ENCODE measurements around the gene SLC9A9.
"Not testable (repeated sequence)": the region's sequence is repeated elsewhere in the genome, so short reads cannot be mapped to it uniquely, and the experiment has no call there.

Gene SLC9A9

DNA sequence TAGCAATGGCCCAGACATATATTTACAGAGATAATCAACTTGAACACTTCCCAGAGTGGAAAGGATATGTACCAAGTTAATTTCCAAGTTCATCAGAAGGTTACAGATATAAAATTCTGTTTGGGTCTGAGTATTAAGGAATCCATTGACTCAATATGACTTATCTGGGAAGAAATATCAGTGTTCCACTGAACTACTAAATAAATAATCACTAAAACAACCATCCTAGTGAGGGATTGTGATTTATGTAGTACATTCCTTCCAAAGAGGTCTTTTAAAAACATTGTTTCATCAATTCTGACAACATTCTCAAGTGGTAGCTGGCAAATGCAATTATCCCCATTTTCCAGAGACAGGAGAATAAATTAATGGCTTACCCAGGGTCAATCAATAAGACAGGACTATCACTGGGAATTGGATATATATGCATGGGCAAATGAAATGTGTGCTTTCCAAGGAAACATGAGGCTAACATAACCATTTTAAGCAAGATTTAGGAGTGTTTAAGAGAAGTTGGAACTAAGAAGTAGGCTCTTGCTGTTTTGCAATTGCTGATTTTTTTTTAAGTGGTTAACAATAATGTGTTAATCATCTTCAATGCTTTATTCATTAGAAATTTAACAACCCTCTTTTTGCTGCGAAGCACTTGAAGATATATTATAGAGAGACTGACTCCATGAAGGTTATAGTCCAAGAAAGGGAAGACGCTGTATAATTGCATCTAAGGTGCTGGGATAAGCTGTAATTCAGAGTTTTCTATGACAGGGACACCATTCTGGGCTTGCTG lies 37.9 kb downstream of the SLC9A9 start:
- FAIRE-seq (no peak), DNase-seq (ENCODE audit: low spot score) (no peak)

DNA sequence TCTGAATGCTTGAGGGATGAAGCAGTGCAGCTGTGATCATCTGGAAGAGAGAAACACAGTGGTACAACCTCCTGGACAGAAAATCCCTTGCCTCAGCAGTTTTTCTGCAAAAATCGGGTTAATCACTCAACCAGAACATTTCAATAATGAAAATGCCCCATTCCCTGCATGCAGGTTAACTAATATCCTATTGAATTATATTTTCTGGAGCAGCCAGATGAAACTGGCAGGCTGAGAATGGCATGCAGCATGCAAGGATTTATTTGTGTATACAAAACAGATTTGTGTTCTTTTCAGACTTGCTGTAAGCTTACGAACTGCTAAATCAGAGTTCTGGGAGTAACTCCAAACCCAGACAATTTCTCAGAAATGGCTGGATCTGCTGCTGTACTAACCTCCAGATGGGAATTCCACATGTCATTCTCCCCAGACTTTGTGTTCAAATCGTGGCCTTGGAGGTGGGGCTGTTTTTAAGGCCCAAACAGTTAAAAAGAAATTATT lies 39.1 kb downstream of the SLC9A9 start:
- FAIRE-seq (no peak), DNase-seq (ENCODE audit: low spot score) (no peak)

DNA sequence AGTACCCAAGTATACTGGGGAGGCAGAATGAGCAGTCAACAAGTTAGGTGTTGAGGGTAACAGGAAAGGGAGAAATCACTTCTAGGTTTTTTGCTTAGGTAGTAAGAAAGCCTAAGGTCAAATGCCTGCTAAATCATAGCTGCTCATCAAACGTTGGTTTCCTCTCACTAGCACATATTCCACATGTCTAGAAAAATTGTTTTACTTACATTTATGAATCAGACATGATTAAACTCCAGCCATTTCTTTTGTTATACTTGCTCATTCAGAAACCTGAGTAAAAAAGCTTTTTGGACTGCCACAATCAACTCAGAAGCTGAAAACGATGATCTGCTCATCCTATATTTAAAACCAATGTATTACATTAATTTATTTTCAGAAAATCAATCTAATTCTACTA lies 40.2 kb downstream of the SLC9A9 start:
- DNase-seq (ENCODE audit: low spot score) (no peak), FAIRE-seq (no peak)

GRCh38 chr3:143806038-143806437 lies 42.2 kb downstream of the SLC9A9 start:
- FAIRE-seq (no peak), DNase-seq (ENCODE audit: low spot score) (no peak)

DNA sequence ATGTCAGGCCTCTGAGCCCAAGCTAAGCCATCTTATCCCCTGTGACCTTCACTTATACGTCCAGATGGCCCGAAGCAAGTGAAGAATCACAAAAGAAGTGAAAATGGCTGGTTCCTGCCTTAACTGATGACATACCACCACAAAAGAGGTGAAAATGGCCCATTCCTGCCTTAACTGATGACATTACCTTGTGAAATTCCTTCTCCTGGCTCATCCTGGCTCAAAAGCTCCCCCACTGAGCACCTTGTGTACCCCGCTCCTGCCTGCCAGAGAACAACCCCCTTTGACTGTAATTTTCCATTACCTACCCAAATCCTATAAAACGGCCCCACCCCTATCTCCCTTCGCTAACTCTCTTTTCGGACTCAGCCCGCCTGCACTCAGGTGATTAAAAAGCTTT lies 42.8 kb downstream of the SLC9A9 start:
- DNase-seq (ENCODE audit: low spot score); FAIRE-seq: not testable (repeated sequence)

- not testable (repeated sequence) for DNase-seq (ENCODE audit: low spot score); FAIRE-seq
Measured at GRCh38 chr3:143801046-143801445, 47.2 kb downstream of the SLC9A9 start.

GRCh38 chr3:143798151-143798550 lies 50.1 kb downstream of the SLC9A9 start:
- FAIRE-seq; DNase-seq (ENCODE audit: low spot score): not testable (repeated sequence)

- FAIRE-seq (no peak), DNase-seq (ENCODE audit: low spot score) (no peak)
Measured at GRCh38 chr3:143795874-143796273, 52.4 kb downstream of the SLC9A9 start.

DNA sequence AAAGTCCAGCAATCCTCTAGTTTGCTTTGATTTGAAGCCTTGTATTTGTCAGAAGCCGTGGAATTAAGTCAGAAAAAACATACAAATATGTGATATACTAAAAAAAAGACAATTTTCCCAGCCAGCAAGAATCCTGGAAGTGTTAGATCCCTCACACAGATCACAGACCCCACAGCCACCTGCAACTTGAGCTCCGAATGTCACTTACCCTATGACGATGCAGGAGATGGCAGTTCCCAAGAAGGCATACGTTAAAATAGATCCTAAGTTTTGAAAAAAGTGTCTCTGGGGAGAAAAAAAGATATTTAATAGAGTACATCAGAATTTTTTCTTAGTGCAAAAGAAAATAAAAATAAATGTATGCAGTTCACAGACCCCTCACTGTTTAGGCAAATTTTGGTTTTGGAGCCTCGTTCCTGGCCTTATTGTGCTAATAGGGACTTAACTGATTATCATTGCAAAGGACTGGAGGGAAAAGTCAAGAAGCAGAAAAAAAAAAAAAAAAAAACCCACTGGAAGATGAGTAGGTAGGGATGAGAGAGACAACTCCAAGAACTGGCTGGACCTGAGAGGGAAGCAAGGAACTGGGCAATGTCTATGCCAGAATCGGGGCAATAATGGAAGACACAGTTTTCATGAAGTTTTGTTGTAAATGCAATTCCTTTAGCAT lies 53.3 kb downstream of the SLC9A9 start:
- DNase-seq (ENCODE audit: low spot score) (no peak), FAIRE-seq (no peak)

DNA sequence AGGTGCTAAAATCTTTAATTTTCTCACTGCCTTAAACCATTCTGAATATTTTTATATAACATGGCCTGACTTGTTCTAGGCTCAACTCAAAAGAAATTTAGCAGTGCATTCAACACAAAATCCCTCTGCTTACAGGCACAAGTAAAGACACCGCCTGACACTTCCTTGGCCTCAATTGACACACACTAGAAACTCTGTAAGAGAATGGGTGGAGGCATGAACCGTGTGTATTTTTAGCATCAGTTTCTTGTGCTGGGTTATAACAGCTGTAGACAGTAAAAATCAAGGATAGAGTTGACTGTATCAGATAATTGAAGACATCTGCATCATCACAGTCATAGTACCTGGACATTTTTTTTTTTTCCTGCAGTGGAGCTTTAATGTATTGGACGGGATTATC lies 54.3 kb downstream of the SLC9A9 start:
- DNase-seq (ENCODE audit: low spot score) (no peak), FAIRE-seq (no peak)

DNA sequence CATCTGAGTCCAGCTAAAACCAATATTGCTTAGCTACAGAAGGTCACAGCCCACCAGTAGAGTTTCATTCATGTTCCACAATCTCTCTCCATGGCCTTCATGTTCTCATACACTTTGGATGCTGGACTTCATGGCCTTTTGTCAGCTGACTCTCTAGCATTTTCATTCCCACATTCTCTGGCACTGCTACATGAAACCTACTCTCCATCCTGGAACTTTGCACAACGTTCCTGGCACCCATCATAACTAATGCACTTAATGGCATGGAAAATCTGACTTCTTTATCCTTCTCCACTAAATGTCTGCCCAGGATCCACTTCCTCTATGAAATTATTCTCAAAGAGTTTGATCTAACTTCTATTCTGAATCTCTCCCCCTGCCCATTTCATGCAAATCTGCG lies 56.9 kb downstream of the SLC9A9 start:
- FAIRE-seq: no peak
- no peak for DNase-seq (ENCODE audit: low spot score)

GRCh38 chr3:143786219-143787191 lies 61.8 kb downstream of the SLC9A9 start:
- DNase-seq (ENCODE audit: low spot score): no peak
- FAIRE-seq: no peak

DNA sequence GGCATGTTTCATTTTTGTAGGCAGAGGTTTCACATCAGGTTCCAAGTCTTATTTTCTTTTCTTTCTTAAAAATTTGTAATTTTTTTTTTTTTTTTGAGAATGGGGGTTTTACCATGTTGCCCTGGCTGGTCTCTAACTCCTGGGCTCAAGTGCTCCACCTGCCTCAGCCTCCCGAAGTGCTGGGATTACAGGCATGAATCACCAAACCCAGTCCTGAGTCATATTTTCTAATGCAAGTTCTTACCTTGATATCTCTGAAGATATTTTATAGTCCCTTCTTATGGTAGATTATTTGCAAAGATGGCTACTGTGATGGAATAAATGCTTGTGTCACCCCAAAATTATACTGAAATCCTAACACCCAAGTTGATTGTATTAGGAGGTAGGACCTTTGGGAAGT lies 63.8 kb downstream of the SLC9A9 start:
- no peak for FAIRE-seq
- no peak for DNase-seq (ENCODE audit: low spot score)

- DNase-seq (ENCODE audit: low spot score) (no peak), FAIRE-seq (no peak)
Measured at GRCh38 chr3:143783851-143784370, 64.4 kb downstream of the SLC9A9 start.

GRCh38 chr3:143775459-143775858 lies 72.8 kb downstream of the SLC9A9 start:
- DNase-seq (ENCODE audit: low spot score): peak; percentile 13
- peak; percentile 71 for FAIRE-seq

DNA sequence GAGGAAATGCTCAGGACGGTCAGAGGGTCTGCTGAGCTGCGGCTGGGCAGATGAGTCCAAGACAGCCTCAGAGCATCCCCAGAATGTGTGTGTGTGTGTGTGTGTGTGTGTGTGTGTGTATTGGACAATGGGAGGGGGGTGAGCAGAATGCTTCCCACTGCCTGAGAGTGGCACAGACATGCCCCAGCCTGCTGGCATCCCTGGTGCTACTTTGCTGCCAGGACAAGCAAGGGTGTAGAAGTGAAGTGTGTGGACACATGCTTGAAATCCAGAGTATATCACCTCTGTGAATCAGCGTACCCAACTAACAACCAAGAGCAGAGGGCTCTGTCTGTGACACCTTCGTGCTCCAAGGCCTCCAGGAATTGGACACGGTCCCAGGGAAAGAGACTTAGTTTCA lies 76.3 kb downstream of the SLC9A9 start:
- DNase-seq (ENCODE audit: low spot score) (no peak), FAIRE-seq (no peak)

DNA sequence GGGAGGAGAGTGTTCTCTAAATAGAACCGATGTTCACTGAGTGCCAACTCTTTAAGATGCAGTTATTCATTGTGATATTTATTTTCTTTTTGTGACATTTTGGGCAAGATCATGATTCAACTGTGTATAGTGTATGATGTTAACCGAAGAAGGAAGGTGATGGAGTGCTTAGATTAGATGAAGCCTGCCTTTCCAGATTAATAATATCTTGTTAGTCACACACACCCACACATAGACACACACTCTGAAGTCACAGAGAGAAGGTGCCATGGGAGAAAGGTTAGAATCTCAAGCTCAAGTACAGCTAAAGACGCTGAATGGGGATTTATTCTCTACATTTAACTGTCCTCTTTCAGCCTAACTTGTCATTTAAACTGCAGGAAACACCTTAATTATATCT lies 77.0 kb downstream of the SLC9A9 start:
- FAIRE-seq (no peak), DNase-seq (ENCODE audit: low spot score) (no peak)

GRCh38 chr3:143770391-143770790 lies 77.9 kb downstream of the SLC9A9 start:
- FAIRE-seq: no peak
- no peak for DNase-seq (ENCODE audit: low spot score)

GRCh38 chr3:143769616-143770015 lies 78.7 kb downstream of the SLC9A9 start:
- FAIRE-seq (no peak), DNase-seq (ENCODE audit: low spot score) (no peak)

- FAIRE-seq (no peak), DNase-seq (ENCODE audit: low spot score) (no peak)
Measured at GRCh38 chr3:143764840-143765239, 83.4 kb downstream of the SLC9A9 start.

- DNase-seq (ENCODE audit: low spot score) (no peak), FAIRE-seq (peak; percentile 55)
Measured at GRCh38 chr3:143763564-143764162, 84.6 kb downstream of the SLC9A9 start.
